Neutrophil (primary cell): ENCODE results near the gene COL4A1.

Source experiments
- H3K27ac ChIP-seq: fragments of 200-600 bp; sonication (generic); 2 replicates; pipeline ENCODE4 v1.5.1; 2016; ENCODE audit warnings: mild to moderate bottlenecking, moderate library complexity
- H3K27me3 ChIP-seq: fragments of 200-600 bp; sonication (generic); 2 replicates; pipeline ENCODE4 v1.6.0; 2016; ENCODE audit warnings: mild to moderate bottlenecking
- H3K36me3 ChIP-seq: fragments of 200-600 bp; sonication (generic); 2 replicates; pipeline ENCODE4 v1.5.1; 2017
- H3K4me1 ChIP-seq, 2 experiments: fragments of 200-600 bp in 1 of 2; sonication (generic) in 1 of 2; 1 replicate in 1 of 2; 2 replicates in 1 of 2; pipeline versions ENCODE4 v1.5.1 to v1.6.1; 2013 to 2016; ENCODE audit warnings: low read depth in 1 of 2, low read length in 1 of 2, mild to moderate bottlenecking in 1 of 2, moderate library complexity in 1 of 2; ENCODE audit not compliant: control insufficient read depth in 1 of 2, insufficient read depth in 1 of 2
- H3K4me3 ChIP-seq, 2 experiments: fragments of 200-600 bp in 1 of 2; sonication (generic) in 1 of 2; 1 replicate in 1 of 2; 2 replicates in 1 of 2; pipeline ENCODE4 v1.5.1; 2013 to 2016; ENCODE audit warnings: low read depth in 1 of 2, low read length in 1 of 2, mild to moderate bottlenecking in 1 of 2, moderate library complexity in 1 of 2
- H3K9me3 ChIP-seq: fragments of 200-600 bp; sonication (generic); 2 replicates; pipeline ENCODE4 v1.5.1; 2016
- TF ChIP-seq, protein P1 (sequence below): fragments of 200-600 bp; sonication (generic); IDR thresholded peaks from 2 replicates; pipeline ENCODE4 v1.5.1; 2016; ENCODE audit warnings: antibody characterized with exemption

COL4A1 gene

DNA sequence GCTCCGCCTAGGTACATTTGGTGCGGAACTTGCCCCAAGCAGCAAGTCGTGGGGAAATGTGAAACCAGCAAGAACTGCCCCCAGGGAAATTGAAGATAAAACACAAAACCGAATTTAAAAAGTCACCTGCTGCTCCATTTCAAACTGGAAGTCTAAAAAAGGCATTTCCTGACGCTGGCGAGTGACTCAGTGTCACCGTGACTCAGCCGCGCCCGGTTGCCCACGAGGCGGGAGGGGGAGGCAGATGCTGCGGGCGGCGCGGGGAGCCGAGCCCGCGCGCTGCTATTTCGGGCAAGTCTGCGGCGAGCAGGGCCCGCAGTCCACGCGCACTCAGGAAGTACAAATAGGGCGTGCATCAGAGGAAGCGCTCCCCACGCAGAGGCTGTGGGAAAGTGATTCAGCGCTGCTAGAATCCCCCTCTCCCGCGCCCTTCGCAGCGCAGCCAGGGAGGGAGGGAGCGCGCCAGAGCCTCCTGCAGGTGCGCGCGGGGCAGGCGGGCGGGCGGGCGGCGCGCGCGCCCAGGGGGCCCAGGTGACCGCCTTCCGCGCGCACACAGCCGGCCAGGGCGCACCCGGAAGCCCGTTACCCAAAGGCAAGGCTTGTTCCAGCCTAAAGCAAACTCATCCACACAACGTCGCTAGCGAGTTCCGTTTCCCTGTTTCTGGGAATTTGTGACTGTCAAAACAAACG lies 168.8 kb downstream of the COL4A1 start:
- Histone ChIP-seq H3K27ac (peak overlapping the region; percentile 99), H3K4me1 (peaks cover 29% of the 10 kb centered on the region in 2 experiments), H3K27me3 (no peaks in the 10 kb centered on the region), H3K9me3 (no peaks in the 10 kb centered on the region), H3K4me3 (peak overlapping the region; percentile 63), H3K36me3 (no peaks in the 10 kb centered on the region)
- TF ChIP-seq, protein P1, sequence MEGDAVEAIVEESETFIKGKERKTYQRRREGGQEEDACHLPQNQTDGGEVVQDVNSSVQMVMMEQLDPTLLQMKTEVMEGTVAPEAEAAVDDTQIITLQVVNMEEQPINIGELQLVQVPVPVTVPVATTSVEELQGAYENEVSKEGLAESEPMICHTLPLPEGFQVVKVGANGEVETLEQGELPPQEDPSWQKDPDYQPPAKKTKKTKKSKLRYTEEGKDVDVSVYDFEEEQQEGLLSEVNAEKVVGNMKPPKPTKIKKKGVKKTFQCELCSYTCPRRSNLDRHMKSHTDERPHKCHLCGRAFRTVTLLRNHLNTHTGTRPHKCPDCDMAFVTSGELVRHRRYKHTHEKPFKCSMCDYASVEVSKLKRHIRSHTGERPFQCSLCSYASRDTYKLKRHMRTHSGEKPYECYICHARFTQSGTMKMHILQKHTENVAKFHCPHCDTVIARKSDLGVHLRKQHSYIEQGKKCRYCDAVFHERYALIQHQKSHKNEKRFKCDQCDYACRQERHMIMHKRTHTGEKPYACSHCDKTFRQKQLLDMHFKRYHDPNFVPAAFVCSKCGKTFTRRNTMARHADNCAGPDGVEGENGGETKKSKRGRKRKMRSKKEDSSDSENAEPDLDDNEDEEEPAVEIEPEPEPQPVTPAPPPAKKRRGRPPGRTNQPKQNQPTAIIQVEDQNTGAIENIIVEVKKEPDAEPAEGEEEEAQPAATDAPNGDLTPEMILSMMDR = peak; percentile 42

DNA sequence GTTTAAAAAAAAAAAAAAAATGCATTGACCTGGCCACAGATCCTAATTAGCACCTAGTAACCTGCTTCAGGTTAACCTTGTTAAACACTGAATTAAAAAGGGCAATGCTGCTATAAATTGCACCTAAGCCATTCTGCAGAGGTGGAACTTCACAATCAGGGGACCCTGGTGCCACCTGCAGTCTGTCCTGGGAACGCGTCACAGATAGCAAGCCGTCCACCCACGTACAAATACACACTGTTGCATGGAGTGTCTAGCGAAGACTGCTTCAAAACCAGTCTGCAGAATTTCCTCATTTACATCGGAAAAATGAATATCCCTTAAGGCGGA lies 169.3 kb downstream of the COL4A1 start:
- Histone ChIP-seq H3K9me3 (no peaks in the 10 kb centered on the region), H3K36me3 (no peaks in the 10 kb centered on the region), H3K27ac (peak overlapping the region; percentile 99), H3K27me3 (no peaks in the 10 kb centered on the region), H3K4me1 (peaks cover 29% of the 10 kb centered on the region in 2 experiments), H3K4me3 (peak overlapping the region; percentile 63)
- TF ChIP-seq, protein P1 = peak; percentile 29

- Histone ChIP-seq H3K27ac (peak overlapping the region; percentile 99), H3K4me3 (peak overlapping the region; percentile 63)
- TF ChIP-seq, protein P1 = no peak
Measured at GRCh38 chr13:110136660-110137585, 170.0 kb downstream of the COL4A1 start.

DNA sequence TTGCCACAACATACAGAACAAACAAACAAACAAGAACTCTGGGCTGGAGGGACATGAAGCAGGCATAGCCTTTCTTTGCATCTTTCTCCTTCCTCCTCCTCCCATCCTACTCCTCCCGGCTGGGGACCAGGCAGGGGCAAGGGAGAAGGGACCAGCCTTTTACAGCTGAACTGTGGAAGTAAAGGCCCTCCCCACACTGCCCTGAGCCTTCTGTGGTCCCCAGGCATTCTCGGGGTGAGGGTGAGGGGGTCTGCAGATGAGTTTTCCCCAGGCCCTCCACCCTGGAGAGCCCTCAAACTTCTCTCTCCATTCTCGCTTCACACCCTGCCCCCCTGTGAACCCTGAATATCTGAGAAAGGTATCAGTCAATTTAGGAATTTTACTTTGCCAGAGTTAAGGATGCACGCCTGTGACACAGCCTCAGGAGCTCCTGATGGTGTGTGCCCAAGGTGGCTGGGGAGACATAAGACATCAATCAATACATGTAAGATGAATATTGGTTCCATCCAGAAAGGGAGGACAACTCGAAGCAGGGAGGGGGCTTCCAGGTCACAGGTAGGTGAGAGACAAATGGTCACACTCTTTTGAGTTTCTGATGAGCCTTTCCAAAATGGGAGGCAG lies 170.9 kb downstream of the COL4A1 start:
- Histone ChIP-seq H3K4me3 (no peak overlapping the region), H3K27ac (peak overlapping the region; percentile 99), H3K9me3 (no peaks in the 10 kb centered on the region), H3K4me1 (peaks cover 29% of the 10 kb centered on the region in 2 experiments), H3K36me3 (no peaks in the 10 kb centered on the region), H3K27me3 (no peaks in the 10 kb centered on the region)
- TF ChIP-seq, protein P1 = no peak

More at GRCh38 chr13:110136660-110137585, 170.0 kb downstream of the COL4A1 start:
- Histone ChIP-seq H3K27me3 (no peaks in the 10 kb centered on the region), H3K9me3 (no peaks in the 10 kb centered on the region), H3K4me1 (peaks cover 29% of the 10 kb centered on the region in 2 experiments), H3K36me3 (no peaks in the 10 kb centered on the region)

- Histone ChIP-seq H3K36me3 (no peaks in the 10 kb centered on the region), H3K4me3 (no peak overlapping the region), H3K4me1 (peaks cover 29% of the 10 kb centered on the region in 2 experiments), H3K9me3 (no peaks in the 10 kb centered on the region), H3K27ac (no peak overlapping the region), H3K27me3 (no peaks in the 10 kb centered on the region)
- TF ChIP-seq, protein P1 = no peak
Measured at GRCh38 chr13:110134801-110135200, 172.2 kb downstream of the COL4A1 start.
